Measurements from ENCODE around the gene CCNA2.

The CCNA2 gene

GRCh38 chr4:121783210-121783609 is 40.5 kb downstream of the CCNA2 start:
- no peaks in the 10 kb centered on the region for H3K9me3 ChIP-seq (ENCODE audit: control insufficient read depth in 2 of 2, low read length in 2 of 2)
- H3K27ac ChIP-seq (ENCODE audit: low read depth in 2 of 2, low read length in 2 of 2): no peak overlapping the region
- peaks cover 0 to 4% of the 10 kb centered on the region in 2 donors for H3K27me3 ChIP-seq (ENCODE audit: control insufficient read depth in 2 of 2, insufficient read depth in 2 of 2, low read length in 2 of 2)
- no peaks in the 10 kb centered on the region for H3K4me1 ChIP-seq (ENCODE audit: control insufficient read depth in 2 of 2, insufficient read depth in 2 of 2, low read length in 2 of 2)
- no peak overlapping the region for H3K9ac ChIP-seq (ENCODE audit: low read depth in 1 of 2, low read length in 2 of 2)
- H3K4me3 ChIP-seq (ENCODE audit: low read length in 2 of 2): no peak overlapping the region
- H3K36me3 ChIP-seq (ENCODE audit: control insufficient read depth in 2 of 2, insufficient read depth in 2 of 2, low read length in 2 of 2): no peaks in the 10 kb centered on the region

DNA sequence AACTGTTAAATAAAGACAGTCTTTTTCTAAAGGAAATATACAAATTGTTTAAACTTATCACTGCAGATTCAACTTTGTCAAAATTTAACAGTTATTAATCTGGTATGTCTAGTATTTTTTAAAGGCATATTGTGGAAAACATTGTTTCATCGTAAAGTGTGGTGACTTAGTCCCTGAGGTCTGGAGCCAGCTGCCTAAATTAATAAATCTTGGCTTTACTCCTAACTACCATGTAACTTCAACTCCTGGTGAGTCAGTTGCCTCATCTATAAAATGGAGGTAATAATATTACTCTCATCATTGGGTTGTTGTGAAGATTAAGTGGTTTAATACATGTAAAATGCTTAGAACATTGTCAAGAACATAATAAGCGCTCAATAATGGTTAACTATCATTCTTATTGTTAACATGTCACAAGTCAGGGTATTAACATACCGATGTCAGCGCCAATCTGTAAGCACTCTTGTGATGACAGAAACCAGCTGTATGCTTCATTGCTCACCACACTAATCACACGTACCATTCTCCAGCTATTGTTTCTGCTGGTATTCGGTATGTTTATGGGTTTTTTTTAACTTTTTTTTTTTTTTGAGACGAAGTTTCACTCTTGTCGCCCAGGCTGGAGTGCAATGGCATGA is 44.6 kb downstream of the CCNA2 start:
- Histone ChIP-seq H3K4me3 (ENCODE audit: low read length in 2 of 2) (no peak overlapping the region), H3K4me1 (ENCODE audit: control insufficient read depth in 2 of 2, insufficient read depth in 2 of 2, low read length in 2 of 2) (no peaks in the 10 kb centered on the region), H3K9ac (ENCODE audit: low read depth in 1 of 2, low read length in 2 of 2) (no peak overlapping the region), H3K36me3 (ENCODE audit: control insufficient read depth in 2 of 2, insufficient read depth in 2 of 2, low read length in 2 of 2) (no peaks in the 10 kb centered on the region), H3K9me3 (ENCODE audit: control insufficient read depth in 2 of 2, low read length in 2 of 2) (no peaks in the 10 kb centered on the region), H3K27me3 (ENCODE audit: control insufficient read depth in 2 of 2, insufficient read depth in 2 of 2, low read length in 2 of 2) (peaks cover 0 to 4% of the 10 kb centered on the region in 2 donors), H3K27ac (ENCODE audit: low read depth in 2 of 2, low read length in 2 of 2) (no peak overlapping the region)

GRCh38 chr4:121777625-121778024 is 46.1 kb downstream of the CCNA2 start:
- Histone ChIP-seq H3K9me3 (ENCODE audit: control insufficient read depth in 2 of 2, low read length in 2 of 2) (no peaks in the 10 kb centered on the region), H3K4me3 (ENCODE audit: low read length in 2 of 2) (no peak overlapping the region), H3K4me1 (ENCODE audit: control insufficient read depth in 2 of 2, insufficient read depth in 2 of 2, low read length in 2 of 2) (no peaks in the 10 kb centered on the region), H3K27me3 (ENCODE audit: control insufficient read depth in 2 of 2, insufficient read depth in 2 of 2, low read length in 2 of 2) (peaks cover 0 to 4% of the 10 kb centered on the region in 2 donors), H3K9ac (ENCODE audit: low read depth in 1 of 2, low read length in 2 of 2) (no peak overlapping the region), H3K36me3 (ENCODE audit: control insufficient read depth in 2 of 2, insufficient read depth in 2 of 2, low read length in 2 of 2) (no peaks in the 10 kb centered on the region), H3K27ac (ENCODE audit: low read depth in 2 of 2, low read length in 2 of 2) (no peak overlapping the region)

GRCh38 chr4:121776610-121777401 is 46.9 kb downstream of the CCNA2 start:
- no peak overlapping the region for H3K4me3 ChIP-seq (ENCODE audit: low read length in 2 of 2)
- H3K36me3 ChIP-seq (ENCODE audit: control insufficient read depth in 2 of 2, insufficient read depth in 2 of 2, low read length in 2 of 2): no peaks in the 10 kb centered on the region
- H3K4me1 ChIP-seq (ENCODE audit: control insufficient read depth in 2 of 2, insufficient read depth in 2 of 2, low read length in 2 of 2): no peaks in the 10 kb centered on the region
- no peak overlapping the region for H3K27ac ChIP-seq (ENCODE audit: low read depth in 2 of 2, low read length in 2 of 2)
- no peaks in the 10 kb centered on the region for H3K9me3 ChIP-seq (ENCODE audit: control insufficient read depth in 2 of 2, low read length in 2 of 2)
- peaks cover 0 to 4% of the 10 kb centered on the region in 2 donors for H3K27me3 ChIP-seq (ENCODE audit: control insufficient read depth in 2 of 2, insufficient read depth in 2 of 2, low read length in 2 of 2)
- H3K9ac ChIP-seq (ENCODE audit: low read depth in 1 of 2, low read length in 2 of 2): no peak overlapping the region

- Histone ChIP-seq H3K36me3 (ENCODE audit: control insufficient read depth in 2 of 2, insufficient read depth in 2 of 2, low read length in 2 of 2) (no peaks in the 10 kb centered on the region), H3K9me3 (ENCODE audit: control insufficient read depth in 2 of 2, low read length in 2 of 2) (no peaks in the 10 kb centered on the region), H3K27ac (ENCODE audit: low read depth in 2 of 2, low read length in 2 of 2) (no peak overlapping the region), H3K27me3 (ENCODE audit: control insufficient read depth in 2 of 2, insufficient read depth in 2 of 2, low read length in 2 of 2) (no peaks in the 10 kb centered on the region), H3K9ac (ENCODE audit: low read depth in 1 of 2, low read length in 2 of 2) (no peak overlapping the region), H3K4me1 (ENCODE audit: control insufficient read depth in 2 of 2, insufficient read depth in 2 of 2, low read length in 2 of 2) (no peaks in the 10 kb centered on the region), H3K4me3 (ENCODE audit: low read length in 2 of 2) (no peak overlapping the region)
Observed at GRCh38 chr4:121773883-121774282, 49.8 kb downstream of the CCNA2 start.

GRCh38 chr4:121771869-121772268 is 51.8 kb downstream of the CCNA2 start:
- H3K9me3 ChIP-seq (ENCODE audit: control insufficient read depth in 2 of 2, low read length in 2 of 2): no peaks in the 10 kb centered on the region
- H3K9ac ChIP-seq (ENCODE audit: low read depth in 1 of 2, low read length in 2 of 2): no peak overlapping the region
- H3K4me3 ChIP-seq (ENCODE audit: low read length in 2 of 2): no peak overlapping the region
- H3K27me3 ChIP-seq (ENCODE audit: control insufficient read depth in 2 of 2, insufficient read depth in 2 of 2, low read length in 2 of 2): no peaks in the 10 kb centered on the region
- no peaks in the 10 kb centered on the region for H3K4me1 ChIP-seq (ENCODE audit: control insufficient read depth in 2 of 2, insufficient read depth in 2 of 2, low read length in 2 of 2)
- H3K27ac ChIP-seq (ENCODE audit: low read depth in 2 of 2, low read length in 2 of 2): no peak overlapping the region
- no peaks in the 10 kb centered on the region for H3K36me3 ChIP-seq (ENCODE audit: control insufficient read depth in 2 of 2, insufficient read depth in 2 of 2, low read length in 2 of 2)

- H3K4me1 ChIP-seq (ENCODE audit: control insufficient read depth in 2 of 2, insufficient read depth in 2 of 2, low read length in 2 of 2): no peaks in the 10 kb centered on the region
- H3K9ac ChIP-seq (ENCODE audit: low read depth in 1 of 2, low read length in 2 of 2): no peak overlapping the region
- peaks cover 5 to 7% of the 10 kb centered on the region in 2 donors for H3K27me3 ChIP-seq (ENCODE audit: control insufficient read depth in 2 of 2, insufficient read depth in 2 of 2, low read length in 2 of 2)
- H3K4me3 ChIP-seq (ENCODE audit: low read length in 2 of 2): no peak overlapping the region
- no peaks in the 10 kb centered on the region for H3K36me3 ChIP-seq (ENCODE audit: control insufficient read depth in 2 of 2, insufficient read depth in 2 of 2, low read length in 2 of 2)
- no peak overlapping the region for H3K27ac ChIP-seq (ENCODE audit: low read depth in 2 of 2, low read length in 2 of 2)
- H3K9me3 ChIP-seq (ENCODE audit: control insufficient read depth in 2 of 2, low read length in 2 of 2): no peaks in the 10 kb centered on the region
Observed at GRCh38 chr4:121769341-121769740, 54.3 kb downstream of the CCNA2 start.

DNA sequence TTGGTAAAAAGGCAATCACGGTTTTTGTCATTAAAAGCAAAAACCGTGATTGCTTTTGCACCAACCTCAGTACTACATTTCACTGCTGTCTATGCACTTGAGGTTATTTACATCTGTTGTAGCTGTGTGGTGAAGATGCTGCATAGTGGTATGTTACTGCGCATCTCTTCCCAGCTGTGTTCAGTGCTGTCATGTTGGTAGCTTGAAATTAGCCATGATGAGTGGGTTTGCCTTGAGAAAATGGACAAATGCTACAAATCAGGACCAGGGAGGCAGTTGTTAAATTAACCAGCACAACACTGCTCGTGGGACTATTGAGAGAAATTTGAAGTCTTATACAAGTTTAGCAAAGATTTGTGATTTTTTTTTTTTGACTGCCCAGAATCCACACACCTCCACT is 56.5 kb downstream of the CCNA2 start:
- H3K4me3 ChIP-seq (ENCODE audit: low read length in 2 of 2): no peak overlapping the region
- peaks cover 12 to 13% of the 10 kb centered on the region in 2 donors for H3K27me3 ChIP-seq (ENCODE audit: control insufficient read depth in 2 of 2, insufficient read depth in 2 of 2, low read length in 2 of 2)
- no peaks in the 10 kb centered on the region for H3K36me3 ChIP-seq (ENCODE audit: control insufficient read depth in 2 of 2, insufficient read depth in 2 of 2, low read length in 2 of 2)
- H3K4me1 ChIP-seq (ENCODE audit: control insufficient read depth in 2 of 2, insufficient read depth in 2 of 2, low read length in 2 of 2): no peaks in the 10 kb centered on the region
- no peak overlapping the region for H3K9ac ChIP-seq (ENCODE audit: low read depth in 1 of 2, low read length in 2 of 2)
- H3K27ac ChIP-seq (ENCODE audit: low read depth in 2 of 2, low read length in 2 of 2): no peak overlapping the region
- H3K9me3 ChIP-seq (ENCODE audit: control insufficient read depth in 2 of 2, low read length in 2 of 2): no peaks in the 10 kb centered on the region
